ENCODE measurements around the gene GRHL1.

DNA sequence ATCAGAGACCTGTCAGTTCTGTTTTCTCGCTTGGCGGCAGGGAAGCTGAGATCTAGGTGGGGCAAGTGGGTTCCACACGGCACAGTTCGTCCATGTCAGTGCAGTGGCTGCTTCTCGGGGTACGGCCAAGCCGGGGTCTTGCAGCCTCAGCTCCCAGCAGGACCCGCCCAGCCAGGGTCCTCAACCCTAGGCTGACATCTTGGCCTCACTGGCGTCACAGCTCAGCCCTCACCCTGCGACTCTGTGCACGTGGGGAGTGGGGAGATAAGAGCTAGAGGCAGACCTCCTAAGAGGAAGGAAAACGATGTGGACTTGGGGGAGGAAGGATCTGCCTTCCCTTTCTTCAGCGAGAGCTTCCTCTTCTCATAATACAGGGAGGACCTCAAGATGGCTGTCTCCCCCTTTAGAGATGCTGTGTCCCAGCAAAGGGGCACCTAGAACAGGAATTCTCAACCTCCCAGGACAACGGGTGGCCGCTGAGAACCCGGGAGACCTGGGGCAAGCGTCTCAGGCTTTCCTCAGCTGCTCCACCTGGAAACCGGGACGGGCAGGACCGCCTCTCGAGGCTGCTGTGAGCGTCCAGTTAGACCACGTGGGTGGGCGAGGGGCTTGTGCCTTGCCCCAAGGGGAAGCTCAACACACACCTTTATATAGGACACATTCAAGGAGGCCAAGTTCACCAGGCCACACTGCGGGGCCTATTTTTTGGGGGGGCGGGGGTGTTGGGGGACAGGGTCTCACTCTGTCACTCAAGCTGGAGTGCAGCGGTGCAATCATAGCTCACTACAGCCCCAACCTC is 68.3 kb downstream of the GRHL1 start:
- TF ChIP-seq, protein P1, sequence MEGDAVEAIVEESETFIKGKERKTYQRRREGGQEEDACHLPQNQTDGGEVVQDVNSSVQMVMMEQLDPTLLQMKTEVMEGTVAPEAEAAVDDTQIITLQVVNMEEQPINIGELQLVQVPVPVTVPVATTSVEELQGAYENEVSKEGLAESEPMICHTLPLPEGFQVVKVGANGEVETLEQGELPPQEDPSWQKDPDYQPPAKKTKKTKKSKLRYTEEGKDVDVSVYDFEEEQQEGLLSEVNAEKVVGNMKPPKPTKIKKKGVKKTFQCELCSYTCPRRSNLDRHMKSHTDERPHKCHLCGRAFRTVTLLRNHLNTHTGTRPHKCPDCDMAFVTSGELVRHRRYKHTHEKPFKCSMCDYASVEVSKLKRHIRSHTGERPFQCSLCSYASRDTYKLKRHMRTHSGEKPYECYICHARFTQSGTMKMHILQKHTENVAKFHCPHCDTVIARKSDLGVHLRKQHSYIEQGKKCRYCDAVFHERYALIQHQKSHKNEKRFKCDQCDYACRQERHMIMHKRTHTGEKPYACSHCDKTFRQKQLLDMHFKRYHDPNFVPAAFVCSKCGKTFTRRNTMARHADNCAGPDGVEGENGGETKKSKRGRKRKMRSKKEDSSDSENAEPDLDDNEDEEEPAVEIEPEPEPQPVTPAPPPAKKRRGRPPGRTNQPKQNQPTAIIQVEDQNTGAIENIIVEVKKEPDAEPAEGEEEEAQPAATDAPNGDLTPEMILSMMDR (IDR thresholded peaks at IDR 0.05): no peak
- no peak for TF ChIP-seq POLR2A (IDR thresholded peaks at IDR 0.05)

Measured in testis (tissue), 2 donors.